LHCN-M2 (cell line): ENCODE results near the gene BABAM2. TPM values are rescaled to one million over a fixed set of nuclear protein-coding genes. Genes with fewer than 3 reads are reported as not detected.
"Not testable (repeated sequence)": the region's sequence is repeated elsewhere in the genome, so short reads cannot be mapped to it uniquely, and the experiment has no call there.

Experiments used
- DNase-seq: peaks from one replicate; pipeline ENCODE4 v3.0.0-alpha.2; 2012; ENCODE audit warnings: low read depth
- total RNA-seq: library from RNA; depleted of rRNA; stranded (reverse); fragments of >200 nt; gene quantifications from 2 replicates; pipeline ENCODE4 v1.2.3, GENCODE V29; 2014

BABAM2 gene
- total RNA-seq, 1 experiment from 2014 or later: 36.6 TPM

- DNase-seq: peak; percentile 64
Observed at GRCh38 chr2:28234807-28235206, 344.3 kb downstream of the BABAM2 start.

GRCh38 chr2:28239207-28239606, 348.7 kb downstream of the BABAM2 start:
- DNase-seq: no peak

GRCh38 chr2:28240937-28241336, 350.4 kb downstream of the BABAM2 start:
- no peak for DNase-seq

GRCh38 chr2:28247290-28247689, 356.8 kb downstream of the BABAM2 start:
- DNase-seq: peak; percentile 72

GRCh38 chr2:28247734-28248133, 357.2 kb downstream of the BABAM2 start:
- no peak for DNase-seq

- no peak for DNase-seq
Observed at GRCh38 chr2:28248511-28248910, 358.0 kb downstream of the BABAM2 start.

GRCh38 chr2:28250006-28250405, 359.5 kb downstream of the BABAM2 start:
- peak; percentile 83 for DNase-seq

- DNase-seq: no peak
Observed at GRCh38 chr2:28251337-28251736, 360.8 kb downstream of the BABAM2 start.

GRCh38 chr2:28252311-28252710, 361.8 kb downstream of the BABAM2 start:
- DNase-seq: no peak

- DNase-seq: no peak
Observed at GRCh38 chr2:28253543-28253942, 363.0 kb downstream of the BABAM2 start.

- DNase-seq: not testable (repeated sequence)
Observed at GRCh38 chr2:28255231-28255630, 364.7 kb downstream of the BABAM2 start.

- no peak for DNase-seq
Observed at GRCh38 chr2:28257182-28257581, 366.7 kb downstream of the BABAM2 start.

GRCh38 chr2:28259226-28259625, 368.7 kb downstream of the BABAM2 start:
- not testable (repeated sequence) for DNase-seq

GRCh38 chr2:28263690-28264089, 373.2 kb downstream of the BABAM2 start:
- DNase-seq: no peak

GRCh38 chr2:28267282-28267681, 376.8 kb downstream of the BABAM2 start:
- DNase-seq: no peak

- no peak for DNase-seq
Observed at GRCh38 chr2:28268386-28268785, 377.9 kb downstream of the BABAM2 start.

- peak; percentile 39 for DNase-seq
Observed at GRCh38 chr2:28269019-28269784, 378.7 kb downstream of the BABAM2 start.

GRCh38 chr2:28270456-28271152, 380.1 kb downstream of the BABAM2 start:
- DNase-seq: no peak

GRCh38 chr2:28271231-28271918, 380.8 kb downstream of the BABAM2 start:
- no peak for DNase-seq

GRCh38 chr2:28271919-28272250, 381.4 kb downstream of the BABAM2 start:
- no peak for DNase-seq

GRCh38 chr2:28273751-28274150, 383.2 kb downstream of the BABAM2 start:
- DNase-seq: no peak

GRCh38 chr2:28274911-28275685, 384.6 kb downstream of the BABAM2 start:
- DNase-seq: peak; percentile 94
